GM13976 (cell line): ENCODE data around the gene GABRB1.

Source experiments
- DNase-seq: peaks from one replicate; pipeline ENCODE4 v3.0.0; 2012; ENCODE audit warnings: low spot score
- in situ Hi-C: fragments of 300-500 bp; cut with MboI; formaldehyde crosslinking; loops from one replicate; pipeline ENCODE4 v1.12.0; 2022; ENCODE audit warnings: low sequenced_read_pairs, mixed read lengths, inconsistent platforms; ENCODE audit not compliant: unreplicated experiment
- TF ChIP-seq, protein P1 (sequence below): IDR thresholded peaks from 2 replicates; pipeline ENCODE4 v1.5.1; 2012; ENCODE audit warnings: borderline replicate concordance, mild to moderate bottlenecking; ENCODE audit not compliant: insufficient read depth; ENCODE audit errors: extremely low read depth, missing control alignments, control extremely low read depth

Gene GABRB1

GRCh38 chr4:47466056-47466785, 434.9 kb downstream of the GABRB1 start:
- TF ChIP-seq, protein P1, sequence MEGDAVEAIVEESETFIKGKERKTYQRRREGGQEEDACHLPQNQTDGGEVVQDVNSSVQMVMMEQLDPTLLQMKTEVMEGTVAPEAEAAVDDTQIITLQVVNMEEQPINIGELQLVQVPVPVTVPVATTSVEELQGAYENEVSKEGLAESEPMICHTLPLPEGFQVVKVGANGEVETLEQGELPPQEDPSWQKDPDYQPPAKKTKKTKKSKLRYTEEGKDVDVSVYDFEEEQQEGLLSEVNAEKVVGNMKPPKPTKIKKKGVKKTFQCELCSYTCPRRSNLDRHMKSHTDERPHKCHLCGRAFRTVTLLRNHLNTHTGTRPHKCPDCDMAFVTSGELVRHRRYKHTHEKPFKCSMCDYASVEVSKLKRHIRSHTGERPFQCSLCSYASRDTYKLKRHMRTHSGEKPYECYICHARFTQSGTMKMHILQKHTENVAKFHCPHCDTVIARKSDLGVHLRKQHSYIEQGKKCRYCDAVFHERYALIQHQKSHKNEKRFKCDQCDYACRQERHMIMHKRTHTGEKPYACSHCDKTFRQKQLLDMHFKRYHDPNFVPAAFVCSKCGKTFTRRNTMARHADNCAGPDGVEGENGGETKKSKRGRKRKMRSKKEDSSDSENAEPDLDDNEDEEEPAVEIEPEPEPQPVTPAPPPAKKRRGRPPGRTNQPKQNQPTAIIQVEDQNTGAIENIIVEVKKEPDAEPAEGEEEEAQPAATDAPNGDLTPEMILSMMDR = no peak
- no peak for DNase-seq
- in situ Hi-C loops = no loop called here

DNA sequence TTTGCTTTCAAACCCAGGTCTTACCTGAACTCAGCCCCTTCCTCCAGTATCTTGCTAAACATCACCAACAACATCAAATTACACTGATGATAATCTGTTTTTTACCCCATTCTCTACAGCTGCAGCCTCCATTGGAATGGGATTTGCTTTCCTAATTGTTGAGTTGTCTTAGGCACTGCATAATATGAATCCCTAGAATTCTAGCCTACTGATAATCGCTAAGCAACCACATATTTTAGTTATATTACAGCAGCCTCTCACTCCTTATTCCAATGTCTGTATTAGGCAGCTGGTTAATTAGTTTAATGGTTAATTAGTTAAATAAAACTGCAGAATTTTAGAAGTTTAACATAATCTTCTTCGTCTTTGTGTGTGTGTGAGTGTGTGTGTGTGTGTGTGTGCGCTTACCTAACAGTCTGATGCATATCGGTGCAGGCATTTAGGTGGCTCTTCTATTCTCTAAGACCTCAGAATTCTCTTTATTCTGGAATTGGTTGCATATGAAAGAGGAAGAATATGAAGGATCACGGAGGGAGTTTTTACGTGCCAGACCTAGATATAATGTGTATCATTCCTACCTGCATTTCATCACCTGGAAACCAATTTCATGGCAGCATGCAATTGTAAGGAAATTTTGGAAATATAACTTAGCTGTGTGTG, 437.5 kb downstream of the GABRB1 start:
- DNase-seq = no peak
- TF ChIP-seq, protein P1 = no peak
- in situ Hi-C loops = no loop called here

DNA sequence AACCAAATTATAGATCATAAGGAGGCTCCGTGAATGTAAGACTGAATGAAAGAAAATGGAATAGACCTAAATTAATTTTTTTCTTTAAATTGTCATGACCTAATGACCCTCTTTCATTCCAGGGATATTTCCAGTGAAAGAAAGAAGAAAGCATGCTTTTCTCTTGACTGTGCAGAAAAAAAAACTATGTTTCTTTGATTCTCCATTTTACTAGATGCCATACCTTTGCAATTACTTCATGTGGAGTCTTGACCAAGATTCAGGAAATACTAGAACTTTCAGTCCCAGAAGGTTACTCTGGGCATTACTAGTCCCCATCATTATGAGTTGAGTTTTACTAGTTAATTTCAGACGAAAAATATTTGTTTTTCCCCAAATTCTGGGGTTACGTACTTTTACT, 438.6 kb downstream of the GABRB1 start:
- TF ChIP-seq, protein P1 = no peak
- no peak for DNase-seq
- in situ Hi-C loops = no loop called here

GRCh38 chr4:47471064-47471463, 439.7 kb downstream of the GABRB1 start:
- TF ChIP-seq, protein P1 = no peak
- in situ Hi-C loops = no loop called here
- DNase-seq = no peak

DNA sequence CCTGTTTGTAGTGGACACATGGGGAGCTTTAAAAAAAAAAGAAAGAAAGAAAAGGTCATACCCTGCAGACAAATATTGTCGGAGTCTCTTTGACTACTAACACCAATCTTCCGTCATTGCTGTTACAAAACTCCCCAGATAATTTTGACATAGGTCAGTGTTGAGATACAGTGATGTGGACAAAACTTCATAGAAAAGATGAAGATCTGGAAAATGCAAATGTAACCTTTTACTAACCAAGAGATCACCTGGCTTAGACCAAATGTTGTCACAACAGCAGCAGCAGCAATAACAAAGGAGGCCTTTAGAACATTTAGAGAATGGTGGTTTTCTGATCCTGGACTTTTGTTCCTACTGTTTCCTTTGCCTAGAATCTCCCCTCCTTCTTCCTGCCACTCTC, 440.2 kb downstream of the GABRB1 start:
- TF ChIP-seq, protein P1 = no peak
- in situ Hi-C loops = no loop called here
- no peak for DNase-seq

DNA sequence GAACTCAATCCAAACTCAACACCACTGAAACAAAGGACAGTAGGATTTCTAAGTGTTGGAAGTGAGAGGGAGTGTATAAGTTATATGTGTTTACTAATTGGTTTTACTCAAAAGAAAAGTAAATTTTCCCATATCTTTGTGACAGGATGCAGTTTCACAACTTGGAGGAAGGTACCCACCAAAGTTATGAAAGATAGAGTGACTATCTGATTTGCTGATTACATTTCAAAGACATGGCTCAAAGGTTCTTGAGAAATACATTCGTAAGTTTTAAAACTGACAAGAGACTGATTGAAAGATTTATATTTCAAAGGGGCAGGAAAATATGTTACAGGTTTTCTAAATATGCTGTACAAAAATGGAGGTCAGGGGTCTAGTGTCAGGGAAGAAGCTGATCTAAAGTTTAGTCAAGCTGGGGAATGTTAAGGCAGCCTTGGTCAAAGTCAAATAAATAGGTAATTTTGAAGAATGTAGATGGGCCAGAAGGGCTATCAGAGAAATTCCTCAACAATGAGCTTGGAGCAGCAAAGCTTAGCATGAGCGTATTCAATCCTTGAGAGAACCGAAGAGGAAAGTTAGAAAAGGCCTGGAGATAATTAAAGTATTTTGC, 441.9 kb downstream of the GABRB1 start:
- in situ Hi-C loops = no loop called here
- TF ChIP-seq, protein P1 = no peak
- DNase-seq = no peak
